Measurements from ENCODE around the gene LRRIQ1. TPM values are rescaled to one million over a fixed set of nuclear protein-coding genes. Genes with fewer than 3 reads are reported as not detected.
"Not testable (repeated sequence)": the region's sequence is repeated elsewhere in the genome, so short reads cannot be mapped to it uniquely, and the experiment has no call there.

Gene LRRIQ1
- total and polyA plus RNA-seq, 2 donors (not counting 1 experiment from before 2014, with no cell fraction given): not detected

DNA sequence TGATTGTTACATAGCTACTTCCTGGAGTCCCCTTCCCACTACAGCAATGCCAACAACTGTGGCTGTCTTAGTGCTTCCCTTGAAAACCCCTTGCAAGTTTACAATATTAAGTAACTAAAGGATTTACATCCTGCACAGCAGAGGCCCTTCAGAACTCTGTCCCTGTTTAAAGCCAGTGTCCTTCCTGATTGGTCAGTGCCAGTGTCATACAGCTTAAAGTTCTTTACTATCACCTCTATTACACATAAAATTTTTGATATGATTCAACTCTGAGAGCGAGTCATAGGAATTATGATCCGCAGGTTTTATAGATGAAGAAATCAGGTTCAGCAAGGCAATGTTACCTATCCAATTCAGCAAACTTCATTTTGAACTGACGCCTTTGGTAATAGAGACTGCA, 152.5 kb downstream of the LRRIQ1 start:
- Histone ChIP-seq H2AFZ (ENCODE audit: insufficient read depth, low read depth, low read length, poor library complexity, severe bottlenecking) (no peak overlapping the region), H3K79me2 (ENCODE audit: control insufficient read depth, insufficient read depth, low read length) (no peaks in the 10 kb centered on the region), H3K4me1 (ENCODE audit: control insufficient read depth in 2 of 2, insufficient read depth in 2 of 2, low read length in 2 of 2) (no peaks in the 10 kb centered on the region), H3K4me3 (ENCODE audit: control extremely low read depth in 1 of 5, extremely low read depth in 1 of 5, insufficient read depth in 1 of 5, low read depth in 2 of 5, low read length in 4 of 5) (no peak overlapping the region), H3K27ac (ENCODE audit: low read length in 2 of 2) (no peak overlapping the region), H3K4me2 (replicated peaks; ENCODE audit: low read depth, low read length, poor library complexity, severe bottlenecking) (no peak overlapping the region), H3K9me3 (ENCODE audit: control extremely low read depth in 1 of 3, control insufficient read depth in 2 of 3, insufficient read depth in 1 of 3, low read length in 2 of 3) (no peaks in the 10 kb centered on the region), H3K27me3 (replicated peaks in 1 of 4; ENCODE audit: control extremely low read depth in 1 of 4, control insufficient read depth in 3 of 4, insufficient read depth in 4 of 4, low read length in 3 of 4) (no peaks in the 10 kb centered on the region), H3K36me3 (replicated peaks in 1 of 2; ENCODE audit: control extremely low read depth in 1 of 2, control insufficient read depth in 1 of 2, extremely low read depth in 1 of 2, insufficient read depth in 2 of 2, low read length in 1 of 2) (no peaks in the 10 kb centered on the region), H4K20me1 (ENCODE audit: control insufficient read depth, insufficient read depth, low read length, poor library complexity, severe bottlenecking) (no peaks in the 10 kb centered on the region), H3K9ac (ENCODE audit: low read length) (no peak overlapping the region)
- DNase-seq (no peak), ATAC-seq (ENCODE audit: low read depth) (no peak)
- TF ChIP-seq, protein P1, sequence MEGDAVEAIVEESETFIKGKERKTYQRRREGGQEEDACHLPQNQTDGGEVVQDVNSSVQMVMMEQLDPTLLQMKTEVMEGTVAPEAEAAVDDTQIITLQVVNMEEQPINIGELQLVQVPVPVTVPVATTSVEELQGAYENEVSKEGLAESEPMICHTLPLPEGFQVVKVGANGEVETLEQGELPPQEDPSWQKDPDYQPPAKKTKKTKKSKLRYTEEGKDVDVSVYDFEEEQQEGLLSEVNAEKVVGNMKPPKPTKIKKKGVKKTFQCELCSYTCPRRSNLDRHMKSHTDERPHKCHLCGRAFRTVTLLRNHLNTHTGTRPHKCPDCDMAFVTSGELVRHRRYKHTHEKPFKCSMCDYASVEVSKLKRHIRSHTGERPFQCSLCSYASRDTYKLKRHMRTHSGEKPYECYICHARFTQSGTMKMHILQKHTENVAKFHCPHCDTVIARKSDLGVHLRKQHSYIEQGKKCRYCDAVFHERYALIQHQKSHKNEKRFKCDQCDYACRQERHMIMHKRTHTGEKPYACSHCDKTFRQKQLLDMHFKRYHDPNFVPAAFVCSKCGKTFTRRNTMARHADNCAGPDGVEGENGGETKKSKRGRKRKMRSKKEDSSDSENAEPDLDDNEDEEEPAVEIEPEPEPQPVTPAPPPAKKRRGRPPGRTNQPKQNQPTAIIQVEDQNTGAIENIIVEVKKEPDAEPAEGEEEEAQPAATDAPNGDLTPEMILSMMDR (IDR thresholded peaks at IDR 0.05): no peak
- TF ChIP-seq EZH2 (IDR thresholded peaks at IDR 0.05; ENCODE audit: borderline replicate concordance, insufficient read depth, low read depth, low read length, poor library complexity, severe bottlenecking): no peak
- H3K4me1 Mint-ChIP-seq: no peaks in the 10 kb centered on the region
- no peaks in the 10 kb centered on the region for H3K27me3 Mint-ChIP-seq
- no peaks in the 10 kb centered on the region for H3K9me3 Mint-ChIP-seq (ENCODE audit: insufficient read depth)
- intact Hi-C loops (cut with micrococcal nuclease): no loop called here
- CTCF ChIA-PET: no interaction called here
- POLR2A ChIA-PET: no interaction called here
- no CpG with 5 or more reads among the region's 3 CpGs for WGBS (ENCODE audit: insufficient coverage)
- H3K4me3 Mint-ChIP-seq: no peak overlapping the region
- no peak overlapping the region for H3K27ac Mint-ChIP-seq

DNA sequence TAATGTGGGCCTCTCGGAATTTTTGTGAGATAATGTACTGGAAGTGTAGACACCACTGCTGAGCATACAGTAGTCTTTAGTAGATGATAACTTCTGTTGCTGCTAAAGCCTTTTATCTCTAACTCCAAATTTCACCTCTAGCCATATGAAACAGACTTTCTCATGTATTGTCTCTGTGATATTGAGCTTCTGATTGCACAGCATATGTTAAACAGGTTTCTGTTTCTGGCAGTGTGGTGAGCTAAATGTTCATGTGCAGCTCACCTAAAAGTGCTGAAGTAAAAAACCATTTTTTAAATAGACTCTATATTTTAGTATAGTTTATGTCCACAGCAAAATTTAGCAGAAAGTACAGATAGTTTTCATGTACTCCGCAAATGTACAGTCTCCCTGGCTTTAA, 154.6 kb downstream of the LRRIQ1 start:
- Mint-ChIP-seq H3K4me1 (no peaks in the 10 kb centered on the region), H3K27ac (no peak overlapping the region), H3K9me3 (ENCODE audit: insufficient read depth) (no peaks in the 10 kb centered on the region), H3K4me3 (no peak overlapping the region), H3K27me3 (no peaks in the 10 kb centered on the region)
- no peaks in the 10 kb centered on the region for H4K20me1 ChIP-seq (ENCODE audit: control insufficient read depth, insufficient read depth, low read length, poor library complexity, severe bottlenecking)
- no peaks in the 10 kb centered on the region for H3K9me3 ChIP-seq (ENCODE audit: control extremely low read depth in 1 of 3, control insufficient read depth in 2 of 3, insufficient read depth in 1 of 3, low read length in 2 of 3)
- no peak overlapping the region for H3K4me3 ChIP-seq (ENCODE audit: control extremely low read depth in 1 of 5, extremely low read depth in 1 of 5, insufficient read depth in 1 of 5, low read depth in 2 of 5, low read length in 4 of 5)
- DNase-seq: no peak
- H3K27me3 ChIP-seq (replicated peaks in 1 of 4; ENCODE audit: control extremely low read depth in 1 of 4, control insufficient read depth in 3 of 4, insufficient read depth in 4 of 4, low read length in 3 of 4): no peaks in the 10 kb centered on the region
- H3K4me1 ChIP-seq (ENCODE audit: control insufficient read depth in 2 of 2, insufficient read depth in 2 of 2, low read length in 2 of 2): no peaks in the 10 kb centered on the region
- no CpG with 5 or more reads among the region's 2 CpGs for WGBS (ENCODE audit: insufficient coverage)
- H3K27ac ChIP-seq (ENCODE audit: low read length in 2 of 2): no peak overlapping the region
- H3K36me3 ChIP-seq (replicated peaks in 1 of 2; ENCODE audit: control extremely low read depth in 1 of 2, control insufficient read depth in 1 of 2, extremely low read depth in 1 of 2, insufficient read depth in 2 of 2, low read length in 1 of 2): no peaks in the 10 kb centered on the region
- ChIA-PET CTCF (no interaction called here), POLR2A (no interaction called here)
- ATAC-seq (ENCODE audit: low read depth): no peak
- no peak overlapping the region for H3K9ac ChIP-seq (ENCODE audit: low read length)
- TF ChIP-seq EZH2 (IDR thresholded peaks at IDR 0.05; ENCODE audit: borderline replicate concordance, insufficient read depth, low read depth, low read length, poor library complexity, severe bottlenecking): no peak
- TF ChIP-seq, protein P1 (IDR thresholded peaks at IDR 0.05): no peak
- H2AFZ ChIP-seq (ENCODE audit: insufficient read depth, low read depth, low read length, poor library complexity, severe bottlenecking): no peak overlapping the region
- intact Hi-C loops (cut with micrococcal nuclease): no loop called here
- H3K4me2 ChIP-seq (replicated peaks; ENCODE audit: low read depth, low read length, poor library complexity, severe bottlenecking): no peak overlapping the region
- no peaks in the 10 kb centered on the region for H3K79me2 ChIP-seq (ENCODE audit: control insufficient read depth, insufficient read depth, low read length)

DNA sequence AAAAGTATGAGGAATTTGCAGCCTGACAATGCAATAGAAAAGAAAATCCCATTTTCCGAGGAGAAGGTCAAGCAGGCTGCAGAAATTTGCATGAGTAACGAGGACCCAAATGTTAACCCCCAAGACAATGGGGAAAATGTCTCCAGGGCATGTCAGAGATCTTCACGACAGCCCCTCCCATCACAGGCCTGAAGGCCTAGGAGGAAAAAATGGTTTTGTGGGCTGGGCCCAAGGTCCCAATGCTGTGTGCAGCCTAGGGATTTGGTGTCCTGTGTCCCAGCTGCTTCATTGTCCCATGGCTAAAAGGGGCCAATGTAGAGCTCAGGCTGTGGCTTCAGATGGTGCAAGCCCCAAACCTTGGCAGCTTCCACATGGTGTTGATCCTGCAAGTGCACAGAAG, 167.7 kb downstream of the LRRIQ1 start:
- WGBS (ENCODE audit: insufficient coverage): 60% methylated on average over 1 of the region's 3 CpGs
- H3K9me3 ChIP-seq (ENCODE audit: control extremely low read depth in 1 of 3, control insufficient read depth in 2 of 3, insufficient read depth in 1 of 3, low read length in 2 of 3); ATAC-seq (ENCODE audit: low read depth); H3K9ac ChIP-seq (ENCODE audit: low read length); H3K27me3 Mint-ChIP-seq; CTCF ChIA-PET; H3K4me1 Mint-ChIP-seq; DNase-seq; H3K27ac Mint-ChIP-seq; intact Hi-C loops (cut with micrococcal nuclease); H2AFZ ChIP-seq (ENCODE audit: insufficient read depth, low read depth, low read length, poor library complexity, severe bottlenecking); H3K4me2 ChIP-seq (replicated peaks; ENCODE audit: low read depth, low read length, poor library complexity, severe bottlenecking); H3K9me3 Mint-ChIP-seq (ENCODE audit: insufficient read depth); H3K36me3 ChIP-seq (replicated peaks in 1 of 2; ENCODE audit: control extremely low read depth in 1 of 2, control insufficient read depth in 1 of 2, extremely low read depth in 1 of 2, insufficient read depth in 2 of 2, low read length in 1 of 2); H3K4me3 ChIP-seq (ENCODE audit: control extremely low read depth in 1 of 5, extremely low read depth in 1 of 5, insufficient read depth in 1 of 5, low read depth in 2 of 5, low read length in 4 of 5); POLR2A ChIA-PET; H4K20me1 ChIP-seq (ENCODE audit: control insufficient read depth, insufficient read depth, low read length, poor library complexity, severe bottlenecking); H3K27me3 ChIP-seq (replicated peaks in 1 of 4; ENCODE audit: control extremely low read depth in 1 of 4, control insufficient read depth in 3 of 4, insufficient read depth in 4 of 4, low read length in 3 of 4); H3K4me3 Mint-ChIP-seq; H3K79me2 ChIP-seq (ENCODE audit: control insufficient read depth, insufficient read depth, low read length); H3K27ac ChIP-seq (ENCODE audit: low read length in 2 of 2); H3K4me1 ChIP-seq (ENCODE audit: control insufficient read depth in 2 of 2, insufficient read depth in 2 of 2, low read length in 2 of 2): not testable (repeated sequence)
